GM10266 (cell line): ENCODE results near the gene PPP1R11.

Experiments
- DNase-seq: peaks from one replicate; pipeline ENCODE4 v3.0.0; 2012; ENCODE audit errors: extremely low spot score
- TF ChIP-seq, protein P1 (sequence below): IDR thresholded peaks from 2 replicates; pipeline ENCODE4 v1.5.1; 2012; ENCODE audit warnings: mild to moderate bottlenecking, low read depth; ENCODE audit not compliant: control insufficient read depth, insufficient read depth; ENCODE audit errors: missing control alignments

Gene PPP1R11

GRCh38 chr6:30087876-30088275 is 20.9 kb downstream of the PPP1R11 start:
- no peak for DNase-seq
- TF ChIP-seq, protein P1, sequence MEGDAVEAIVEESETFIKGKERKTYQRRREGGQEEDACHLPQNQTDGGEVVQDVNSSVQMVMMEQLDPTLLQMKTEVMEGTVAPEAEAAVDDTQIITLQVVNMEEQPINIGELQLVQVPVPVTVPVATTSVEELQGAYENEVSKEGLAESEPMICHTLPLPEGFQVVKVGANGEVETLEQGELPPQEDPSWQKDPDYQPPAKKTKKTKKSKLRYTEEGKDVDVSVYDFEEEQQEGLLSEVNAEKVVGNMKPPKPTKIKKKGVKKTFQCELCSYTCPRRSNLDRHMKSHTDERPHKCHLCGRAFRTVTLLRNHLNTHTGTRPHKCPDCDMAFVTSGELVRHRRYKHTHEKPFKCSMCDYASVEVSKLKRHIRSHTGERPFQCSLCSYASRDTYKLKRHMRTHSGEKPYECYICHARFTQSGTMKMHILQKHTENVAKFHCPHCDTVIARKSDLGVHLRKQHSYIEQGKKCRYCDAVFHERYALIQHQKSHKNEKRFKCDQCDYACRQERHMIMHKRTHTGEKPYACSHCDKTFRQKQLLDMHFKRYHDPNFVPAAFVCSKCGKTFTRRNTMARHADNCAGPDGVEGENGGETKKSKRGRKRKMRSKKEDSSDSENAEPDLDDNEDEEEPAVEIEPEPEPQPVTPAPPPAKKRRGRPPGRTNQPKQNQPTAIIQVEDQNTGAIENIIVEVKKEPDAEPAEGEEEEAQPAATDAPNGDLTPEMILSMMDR: no peak

DNA sequence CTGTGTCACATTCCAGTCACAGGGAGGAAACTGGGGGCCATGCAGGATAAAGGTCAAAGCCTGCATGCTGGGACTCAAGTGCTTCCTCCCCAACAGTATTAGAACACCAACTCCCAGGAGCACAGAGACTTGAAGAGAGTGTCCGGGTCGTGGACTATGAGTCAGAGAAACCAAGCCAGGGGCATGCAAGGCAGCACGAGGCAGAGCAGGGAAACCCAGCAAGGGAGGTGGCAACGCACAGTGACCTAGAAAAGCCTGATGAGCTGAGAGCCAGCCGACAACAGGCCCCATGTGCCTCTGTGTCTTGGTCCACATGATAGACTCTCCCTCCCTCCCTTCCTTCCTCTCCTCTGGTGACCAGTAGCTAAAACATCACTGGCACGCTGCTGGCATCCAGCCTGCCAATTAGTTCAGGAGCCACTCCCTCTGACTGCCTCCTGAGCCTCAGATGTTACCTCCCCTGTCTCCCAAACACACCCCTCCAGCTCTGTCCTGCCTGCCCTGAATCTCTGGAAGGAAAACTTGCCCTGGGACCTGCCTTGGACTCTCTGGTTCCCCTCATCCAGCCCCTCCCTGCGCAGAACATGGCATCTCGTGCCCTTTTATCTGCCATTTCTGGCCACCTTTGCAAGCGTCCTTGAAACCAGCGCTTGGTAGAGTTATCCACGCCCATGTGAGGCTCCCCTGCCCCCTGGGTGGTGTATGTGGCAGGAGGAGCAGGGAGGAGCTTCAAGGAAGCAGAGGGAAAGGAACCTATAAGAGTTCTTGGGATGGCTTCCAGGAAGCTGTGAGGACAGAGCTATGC is 24.8 kb downstream of the PPP1R11 start:
- TF ChIP-seq, protein P1: no peak
- DNase-seq: no peak

DNA sequence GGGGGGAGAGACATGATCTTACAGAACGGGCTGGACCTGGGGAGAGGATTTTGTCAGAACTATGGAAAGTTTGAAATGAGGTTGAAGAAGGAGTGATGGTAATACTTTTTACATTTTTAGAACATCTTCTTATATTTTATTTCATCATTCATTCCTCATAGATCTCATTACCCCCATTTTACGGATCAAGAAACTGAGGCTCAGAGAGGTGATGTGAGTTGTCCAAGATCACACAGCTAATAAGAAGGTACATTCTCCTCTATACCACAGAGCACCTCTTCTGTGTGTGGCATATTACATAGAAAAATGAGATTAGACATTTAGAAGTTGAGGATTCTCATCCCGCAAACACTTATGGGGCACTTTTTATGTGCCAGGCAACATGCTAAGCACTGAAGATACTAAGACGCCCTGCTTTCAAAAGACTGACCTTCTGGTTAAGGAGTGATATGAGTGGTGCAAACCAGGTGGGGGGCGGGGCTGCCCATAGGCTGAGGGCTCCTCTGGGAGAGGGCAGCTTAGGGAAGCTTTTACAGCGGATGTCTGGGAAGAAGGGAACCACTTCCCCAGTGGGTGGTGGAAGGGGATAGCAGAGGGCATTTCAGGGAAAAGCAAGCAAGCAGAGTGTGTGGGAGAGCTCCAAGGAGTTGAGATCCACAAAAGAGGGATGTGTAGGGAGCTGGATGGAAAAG is 26.0 kb downstream of the PPP1R11 start:
- TF ChIP-seq, protein P1: no peak
- DNase-seq: no peak

DNA sequence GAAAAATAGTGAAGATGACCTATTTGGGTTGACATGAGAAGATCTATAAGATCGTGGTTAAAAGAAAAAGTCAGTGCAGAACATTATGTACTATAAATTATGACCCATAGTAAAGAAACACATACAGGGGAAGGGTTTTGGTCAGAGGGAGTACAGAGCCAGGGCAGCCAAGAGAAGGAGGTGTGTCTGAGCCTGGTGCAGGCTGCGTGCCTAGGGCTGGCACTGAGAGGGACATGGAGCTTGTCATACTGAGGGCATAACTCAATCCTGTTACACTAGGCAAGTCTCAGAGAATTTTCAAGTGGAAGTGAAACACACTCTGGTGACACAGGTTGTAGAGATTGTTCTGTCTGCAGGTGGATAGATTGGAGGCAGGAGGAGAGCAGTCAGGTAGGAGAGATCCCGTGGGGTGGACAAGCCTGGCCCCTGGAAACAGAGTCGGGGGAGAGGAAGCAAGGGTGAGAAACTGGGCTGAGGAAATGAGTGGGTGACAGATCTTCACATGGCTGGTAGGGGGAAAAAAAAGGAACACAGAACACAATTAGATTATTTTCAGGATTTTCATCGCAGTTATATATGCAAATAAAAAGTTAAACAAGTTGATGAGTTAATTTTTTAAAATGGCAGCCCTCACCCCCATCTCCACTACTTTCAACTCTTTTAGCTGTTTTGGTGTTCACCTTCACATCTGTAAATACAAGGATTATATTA is 27.1 kb downstream of the PPP1R11 start:
- TF ChIP-seq, protein P1: no peak
- no peak for DNase-seq

- DNase-seq: no peak
- TF ChIP-seq, protein P1: no peak
Observed at GRCh38 chr6:30096829-30097228, 29.8 kb downstream of the PPP1R11 start.

- TF ChIP-seq, protein P1: no peak
Observed at GRCh38 chr6:30097902-30098768, 31.1 kb downstream of the PPP1R11 start.

More at GRCh38 chr6:30097902-30098768, 31.1 kb downstream of the PPP1R11 start:
- DNase-seq: no peak
